H1 (cell line): Measurements from ENCODE around the gene IL7R. TPM values are rescaled to one million over a fixed set of nuclear protein-coding genes. Genes with fewer than 3 reads are reported as not detected.

Experiments used
- BRCA1 ChIP-seq: IDR thresholded peaks from 2 replicates; pipeline ENCODE4 v1.6.1; 2012; ENCODE audit warnings: low read depth, low read length, improper control_type of control experiment
- CHD7 ChIP-seq: fragments of 300-600 bp; sonication (generic); IDR thresholded peaks from 2 replicates; pipeline ENCODE4 v1.7.1; 2012; ENCODE audit warnings: low read length, moderate library complexity, mild to moderate bottlenecking, inconsistent platforms; ENCODE audit not compliant: insufficient replicate concordance
- EP300 ChIP-seq, 2 experiments: IDR thresholded peaks; 1 replicate in 1 of 2; 2 replicates in 1 of 2; pipeline ENCODE4 v1.6.1; 2011 to 2012; ENCODE audit warnings: low read depth in 2 of 2, low read length in 2 of 2, mild to moderate bottlenecking in 2 of 2, borderline replicate concordance in 1 of 2, inconsistent platforms in 1 of 2, moderate library complexity in 1 of 2
- HDAC2 ChIP-seq, 2 experiments: fragments of 300-600 bp in 1 of 2; sonication (generic) in 1 of 2; IDR thresholded peaks; 2 replicates each; pipeline ENCODE4 v1.6.1; 2011 to 2012; ENCODE audit warnings: low read depth in 2 of 2, low read length in 2 of 2, mild to moderate bottlenecking in 2 of 2, moderate library complexity in 2 of 2, borderline replicate concordance in 1 of 2, inconsistent platforms in 1 of 2
- SP4 ChIP-seq: IDR thresholded peaks from 2 replicates; pipeline ENCODE4 v1.6.1; 2012; ENCODE audit warnings: low read length, inconsistent platforms
- SUZ12 ChIP-seq: fragments of 200-600 bp; sonication (generic); IDR thresholded peaks from 2 replicates; pipeline ENCODE4 v1.6.1; 2012; ENCODE audit warnings: mild to moderate bottlenecking, inconsistent platforms, low read length, moderate library complexity, mixed read lengths
- polyA plus RNA-seq, 7 experiments: library from polyadenylated mRNA; depleted of rRNA in 3 of 7; stranded (reverse) in 5 of 7; unstranded in 2 of 7; fragments of >200 nt in 5 of 7; fragments of 200-250 nt in 2 of 7; gene quantifications; 1 replicate in 5 of 7; 2 replicates in 1 of 7; 4 replicates in 1 of 7; pipeline versions ENCODE4 v1.2.1 to v1.2.3, GENCODE V29; 2011 to 2013; ENCODE audit warnings: missing spikeins in 2 of 7, mixed read lengths in 2 of 7
- total RNA-seq: library from RNA; stranded (reverse); fragmentation: NEBNext Ultra II Directional; extraction: Animal tissue kit (Norgen Biotek cat#: 25700); gene quantifications from 2 replicates; pipeline ENCODE4 v1.2.1, GENCODE V29; 2021

Gene IL7R
- total and polyA plus RNA-seq, 2 of the 8 experiments (the other 6 are each of a cell fraction or from before 2014, with no cell fraction given): not detected

- TF ChIP-seq CHD7 (no peak), BRCA1 (no peak), SP4 (no peak), SUZ12 (no peak), EP300 (IDR thresholded peaks at IDR 0.05; ENCODE audit: borderline replicate concordance in 1 of 2, low read depth in 2 of 2, low read length in 2 of 2) (no peak), HDAC2 (IDR thresholded peaks at IDR 0.05; ENCODE audit: borderline replicate concordance in 1 of 2, low read depth in 2 of 2, low read length in 2 of 2) (no peak)
- TF ChIP-seq, all 59 proteins: peak for 0
Measured at GRCh38 chr5:35908814-35909213, 52.1 kb downstream of the IL7R start (continued).
